IMR-90 (cell line): Measurements from ENCODE around the gene ASAP2. TPM values are rescaled to one million over a fixed set of nuclear protein-coding genes. Genes with fewer than 3 reads are reported as not detected.

ENCODE experiments used
- ATAC-seq: fragments of 200-7000 bp; cut with Tn5 transposase; 2 replicates; pipeline ENCODE4 v1.9.1; 2020; ENCODE audit warnings: low read depth, mild to moderate bottlenecking, moderate library complexity
- BruUV-seq: library from RNA; stranded (reverse); fragments of 400-500 nt; replicated peaks from 2 replicates; lab custom pipeline; 2021; lab: Mats Ljungman, UMichigan
- CTCF ChIA-PET: fragments of 300-600 bp; formaldehyde crosslinking; extraction: SDS; loops from one replicate; lab custom pipeline; 2021; ENCODE audit warnings: antibody characterized with exemption; lab: Yijun Ruan, JAX
- POLR2A ChIA-PET: fragments of 300-600 bp; sonication (Branson Sonifier 250); formaldehyde crosslinking; loops from one replicate; lab custom pipeline; 2022; ENCODE audit warnings: antibody characterized with exemption; ENCODE audit not compliant: unreplicated experiment; lab: Charles Lee
- DNase-seq: peaks from one replicate; pipeline ENCODE4 v3.0.0; 2013
- H2AFZ ChIP-seq: replicated peaks from 2 replicates; pipeline ENCODE3; 2013; ENCODE audit warnings: low read length, mild to moderate bottlenecking; ENCODE audit not compliant: poor library complexity
- H2AK5ac ChIP-seq: 2 replicates; pipeline ENCODE4 v1.6.1; 2013; ENCODE audit warnings: low read depth, low read length, inconsistent platforms
- H2AK9ac ChIP-seq: replicated peaks from 2 replicates; pipeline ENCODE3; 2013; ENCODE audit warnings: mild to moderate bottlenecking, low read depth, low read length, moderate library complexity; ENCODE audit not compliant: poor library complexity
- H2BK120ac ChIP-seq: 2 replicates; pipeline ENCODE4 v1.6.1; 2013; ENCODE audit warnings: low read depth, low read length, inconsistent platforms
- H2BK15ac ChIP-seq: 3 replicates; pipeline ENCODE4 v1.6.1; 2013; ENCODE audit warnings: low read depth, low read length, inconsistent platforms
- H2BK20ac ChIP-seq: 2 replicates; pipeline ENCODE4 v1.6.1; 2013; ENCODE audit warnings: low read depth, mild to moderate bottlenecking, inconsistent platforms, low read length, moderate library complexity
- H2BK5ac ChIP-seq: 2 replicates; pipeline ENCODE4 v1.6.1; 2013; ENCODE audit warnings: mild to moderate bottlenecking, low read depth, low read length, inconsistent platforms; ENCODE audit not compliant: poor library complexity, severe bottlenecking
- H3K14ac ChIP-seq: replicated peaks from 2 replicates; pipeline ENCODE4 v1.6.1; 2013; ENCODE audit warnings: low read depth, low read length, inconsistent platforms
- H3K18ac ChIP-seq: 2 replicates; pipeline ENCODE4 v1.6.1; 2013; ENCODE audit warnings: low read depth, low read length, control low read depth
- H3K23ac ChIP-seq: 2 replicates; pipeline ENCODE4 v1.6.1; 2013; ENCODE audit warnings: low read depth, low read length, inconsistent platforms
- H3K27ac ChIP-seq: 2 replicates; pipeline ENCODE4 v1.5.1; 2013; ENCODE audit warnings: mild to moderate bottlenecking, control low read depth, low read length; ENCODE audit not compliant: insufficient read depth
- H3K27me3 ChIP-seq: 2 replicates; pipeline ENCODE4 v1.6.1; 2013; ENCODE audit warnings: low read length; ENCODE audit not compliant: control insufficient read depth, insufficient read depth
- H3K36me3 ChIP-seq: 2 replicates; pipeline ENCODE4 v1.6.1; 2013; ENCODE audit warnings: low read length, mixed read lengths; ENCODE audit not compliant: control insufficient read depth, insufficient read depth
- H3K4ac ChIP-seq: 2 replicates; pipeline ENCODE4 v1.6.1; 2013; ENCODE audit warnings: low read depth, low read length, inconsistent platforms
- H3K4me1 ChIP-seq: 2 replicates; pipeline ENCODE4 v1.6.1; 2013; ENCODE audit warnings: low read length, mixed read lengths; ENCODE audit not compliant: control insufficient read depth, insufficient read depth
- H3K4me2 ChIP-seq: 2 replicates; pipeline ENCODE4 v1.6.1; 2013; ENCODE audit warnings: low read depth, mild to moderate bottlenecking, control low read depth, low read length, moderate library complexity
- H3K4me3 ChIP-seq: 2 replicates; pipeline ENCODE4 v1.5.1; 2013; ENCODE audit warnings: low read depth, mild to moderate bottlenecking, control low read depth, low read length, moderate library complexity; ENCODE audit not compliant: insufficient read depth
- H3K56ac ChIP-seq: 2 replicates; pipeline ENCODE4 v1.6.1; 2013; ENCODE audit warnings: low read length, inconsistent platforms; ENCODE audit not compliant: insufficient read depth; ENCODE audit errors: extremely low read depth
- H3K79me1 ChIP-seq, 2 experiments: 2 replicates each; pipeline ENCODE4 v1.6.1; 2013; ENCODE audit warnings: low read length in 2 of 2, inconsistent platforms in 1 of 2, low read depth in 1 of 2
- H3K9ac ChIP-seq: 2 replicates; pipeline ENCODE4 v1.6.1; 2013; ENCODE audit warnings: low read depth, low read length, control low read depth
- H3K9me1 ChIP-seq: 2 replicates; pipeline ENCODE4 v1.6.1; 2013; ENCODE audit warnings: low read length, inconsistent platforms; ENCODE audit not compliant: insufficient read depth
- H3K9me3 ChIP-seq: 2 replicates; pipeline ENCODE4 v1.6.1; 2013; ENCODE audit warnings: low read length; ENCODE audit not compliant: control insufficient read depth, insufficient read depth
- H4K20me1 ChIP-seq: 2 replicates; pipeline ENCODE4 v1.6.1; 2013; ENCODE audit warnings: low read length, inconsistent platforms; ENCODE audit not compliant: insufficient read depth
- H4K5ac ChIP-seq: 2 replicates; pipeline ENCODE4 v1.6.1; 2013; ENCODE audit warnings: mild to moderate bottlenecking, low read depth, low read length, control low read depth
- H4K8ac ChIP-seq, 2 experiments: 2 replicates each; pipeline ENCODE4 v1.6.1; 2013; ENCODE audit warnings: low read depth in 2 of 2, low read length in 2 of 2, control low read depth in 1 of 2, inconsistent platforms in 1 of 2
- H4K91ac ChIP-seq: 2 replicates; pipeline ENCODE4 v1.6.1; 2013; ENCODE audit warnings: low read depth, low read length, inconsistent platforms; ENCODE audit not compliant: insufficient read depth
- MAFK ChIP-seq: IDR thresholded peaks from 2 replicates; pipeline ENCODE4 v1.6.1; 2012; ENCODE audit warnings: low read depth, low read length, improper control_type of control experiment
- MXI1 ChIP-seq: IDR thresholded peaks from 2 replicates; pipeline ENCODE4 v1.6.1; 2012; ENCODE audit warnings: low read depth, mild to moderate bottlenecking, low read length, moderate library complexity, borderline replicate concordance
- POLR2A ChIP-seq: IDR thresholded peaks from 2 replicates; pipeline ENCODE4 v1.6.1; 2012; ENCODE audit warnings: mild to moderate bottlenecking, low read depth, low read length
- WGBS, 2 experiments: methylation state at CpG; one replicate each; pipeline versions ENCODE4 v1.1.5 to v1.1.7; 2013; ENCODE audit warnings: missing lambda C conversion rate in 2 of 2; ENCODE audit not compliant: insufficient read length in 1 of 2; ENCODE audit errors: extremely low coverage in 2 of 2; 5-methylcytosine and 5-hydroxymethylcytosine counted together
- dilution Hi-C: fragments of 300-500 bp; cut with HindIII; formaldehyde crosslinking; loops from one replicate; pipeline ENCODE4 v1.14.3; 2018; ENCODE audit warnings: low sequenced_read_pairs; ENCODE audit not compliant: unreplicated experiment
- in situ Hi-C: fragments of 300-500 bp; cut with MboI; formaldehyde crosslinking; loops from 3 replicates; pipeline ENCODE4 v1.14.3; 2019; ENCODE audit warnings: low sequenced_read_pairs, inconsistent platforms, mixed read lengths
- intact Hi-C: fragments of 100-400 bp; cut with micrococcal nuclease; formaldehyde crosslinking; loops from 2 replicates; pipeline ENCODE4 v1.10.0; 2022
- polyA plus RNA-seq, 3 experiments: library from polyadenylated mRNA; depleted of rRNA; stranded (reverse); fragments of >200 nt; gene quantifications; 2 replicates each; pipeline ENCODE4 v1.2.3, GENCODE V29; 2012; ENCODE audit warnings: low replicate concordance in 1 of 3
- total RNA-seq: library from RNA; depleted of rRNA; stranded (reverse); fragments of >200 nt; gene quantifications from 2 replicates; pipeline ENCODE4 v1.2.3, GENCODE V29; 2012
- TF ChIP-seq, protein P1 (sequence below): fragments of 150-350 bp; IDR thresholded peaks from 2 replicates; pipeline ENCODE4 v1.6.1; 2016; ENCODE audit warnings: low read depth, mild to moderate bottlenecking, low read length, moderate library complexity, borderline replicate concordance

Gene ASAP2
- total and polyA plus RNA-seq, 2 of the 4 experiments (the other 2 are of a cell fraction): 19.7 to 28.1 TPM

DNA sequence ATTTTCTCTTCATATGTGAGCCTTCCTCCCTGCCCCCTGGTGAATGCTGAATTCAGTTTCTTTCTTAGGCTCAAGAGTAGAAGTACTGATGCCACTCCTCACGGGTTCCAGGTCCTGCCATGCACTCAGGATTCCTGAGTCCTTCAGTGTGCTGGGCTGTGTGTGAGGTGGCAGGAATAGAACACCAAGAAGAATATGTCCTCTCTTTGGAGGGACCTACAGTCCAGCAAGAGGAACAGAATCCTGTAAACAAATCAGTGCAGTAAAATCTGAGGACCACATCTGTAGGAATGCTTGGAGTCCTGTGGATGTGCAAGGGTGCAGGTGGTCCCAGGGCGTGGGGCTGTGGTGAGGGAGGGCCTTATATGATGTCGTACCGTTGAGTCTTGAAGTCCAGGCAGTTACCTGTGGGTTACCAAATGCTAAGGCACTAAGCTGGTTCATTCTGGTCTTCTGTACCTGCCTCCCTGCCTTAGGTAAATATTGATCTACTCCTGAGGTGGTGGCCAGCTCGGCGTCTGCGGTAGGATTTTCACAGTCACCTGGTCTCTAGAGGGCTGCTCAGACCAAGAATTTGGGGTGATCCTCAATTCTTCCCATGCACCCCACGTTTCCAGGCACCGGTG, 5.5 kb downstream of the ASAP2 start:
- no TSS peak for BruUV-seq
- Histone ChIP-seq H4K5ac (no peak overlapping the region), H4K8ac (peak overlapping the region in 1 of 2 experiments; percentile 47; a peak in 1 of 4 replicates), H3K9me1 (peaks cover 42% of the 10 kb centered on the region), H2BK5ac (no peak overlapping the region), H2AK9ac (no peak overlapping the region), H2AFZ (no peak overlapping the region), H3K14ac (peak overlapping the region; percentile 59; the same call in 1 of the 2 replicates), H3K18ac (no peak overlapping the region; the same call in 1 of the 2 replicates), H4K91ac (no peak overlapping the region), H2AK5ac (no peak overlapping the region), H3K9ac (no peak overlapping the region), H4K20me1 (peaks cover 68% of the 10 kb centered on the region; the same call in 1 of the 2 replicates), H3K4ac (peak overlapping the region; percentile 76), H2BK15ac (no peak overlapping the region), H3K23ac (0 out of 2 replicates have a peak overlapping the region, but pooled peaks have one; percentile 17), H3K36me3 (no peaks in the 10 kb centered on the region), H3K4me1 (peaks cover 18% of the 10 kb centered on the region), H3K27me3 (no peaks in the 10 kb centered on the region), H3K56ac (no peak overlapping the region), H3K4me3 (no peak overlapping the region), H2BK120ac (no peak overlapping the region), H3K9me3 (no peaks in the 10 kb centered on the region), H2BK20ac (no peak overlapping the region), H3K4me2 (no peak overlapping the region), H3K27ac (no peak overlapping the region), H3K79me1 (peaks cover 25 to 61% of the 10 kb centered on the region in 2 experiments)
- TF ChIP-seq, protein P1, sequence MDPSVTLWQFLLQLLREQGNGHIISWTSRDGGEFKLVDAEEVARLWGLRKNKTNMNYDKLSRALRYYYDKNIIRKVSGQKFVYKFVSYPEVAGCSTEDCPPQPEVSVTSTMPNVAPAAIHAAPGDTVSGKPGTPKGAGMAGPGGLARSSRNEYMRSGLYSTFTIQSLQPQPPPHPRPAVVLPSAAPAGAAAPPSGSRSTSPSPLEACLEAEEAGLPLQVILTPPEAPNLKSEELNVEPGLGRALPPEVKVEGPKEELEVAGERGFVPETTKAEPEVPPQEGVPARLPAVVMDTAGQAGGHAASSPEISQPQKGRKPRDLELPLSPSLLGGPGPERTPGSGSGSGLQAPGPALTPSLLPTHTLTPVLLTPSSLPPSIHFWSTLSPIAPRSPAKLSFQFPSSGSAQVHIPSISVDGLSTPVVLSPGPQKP: no peak
- TF ChIP-seq MXI1: no peak
- no peak for TF ChIP-seq MAFK
- TF ChIP-seq POLR2A: 0 out of 2 replicates have a peak, but pooled peaks have one; percentile 25
- intact Hi-C loops: no loop called here
- 90% methylated on average over 6 of the region's 9 CpGs; no CpG with 5 or more reads in 1 of the 2 experiments for WGBS, 2 experiments
- POLR2A ChIA-PET: no interaction called here
- in situ Hi-C loops: no loop called here
- CTCF ChIA-PET: no interaction called here
- no peak for ATAC-seq
- DNase-seq: no peak
- dilution Hi-C loops: no loop called here
